Activated T-helper 1 cell treated with anti-CD3 and anti-CD28 coated beads, Interleukin-2, amount 50 U/mL, for 16 hours (primary cell): ENCODE data around the gene NCMAP.
"Not testable (repeated sequence)": the region's sequence is repeated elsewhere in the genome, so short reads cannot be mapped to it uniquely, and the experiment has no call there.

Experiments
- DNase-seq, 2 donors: peaks; one replicate each; pipeline ENCODE4 v3.0.0-alpha.2; 2020; ENCODE audit warnings: low read depth in 1 of 2, low spot score in 1 of 2

NCMAP gene

GRCh38 chr1:24555591-24556413, at the start of gene NCMAP:
NCMAP (plus strand) TSS chr1:24556087; CDS start chr1:24595431, 39,344 bp downstream.
- DNase-seq: peak; percentile 26 to 36

GRCh38 chr1:24506691-24507381, 49.1 kb upstream of the NCMAP start:
- no peak for DNase-seq

GRCh38 chr1:24507405-24507804, 48.5 kb upstream of the NCMAP start:
- DNase-seq: no peak

GRCh38 chr1:24508911-24509310, 47.0 kb upstream of the NCMAP start:
- no peak for DNase-seq

- DNase-seq: no peak
Measured at GRCh38 chr1:24513706-24514105, 42.2 kb upstream of the NCMAP start.

GRCh38 chr1:24514946-24515345, 40.9 kb upstream of the NCMAP start:
- no peak for DNase-seq

GRCh38 chr1:24515671-24516209, 40.1 kb upstream of the NCMAP start:
- DNase-seq: not testable (repeated sequence)

- no peak for DNase-seq
Measured at GRCh38 chr1:24516506-24516905, 39.4 kb upstream of the NCMAP start.

GRCh38 chr1:24517898-24518297, 38.0 kb upstream of the NCMAP start:
- no peak for DNase-seq

- not testable (repeated sequence) for DNase-seq
Measured at GRCh38 chr1:24520282-24520681, 35.6 kb upstream of the NCMAP start.

- DNase-seq: no peak
Measured at GRCh38 chr1:24525606-24526005, 30.3 kb upstream of the NCMAP start.

- DNase-seq: no peak
Measured at GRCh38 chr1:24526045-24526444, 29.8 kb upstream of the NCMAP start.

- no peak for DNase-seq
Measured at GRCh38 chr1:24526940-24527542, 28.8 kb upstream of the NCMAP start.

GRCh38 chr1:24528744-24529143, 27.1 kb upstream of the NCMAP start:
- DNase-seq: no peak

- not testable (repeated sequence) for DNase-seq
Measured at GRCh38 chr1:24529292-24529691, 26.6 kb upstream of the NCMAP start.

- DNase-seq: peak; percentile 41 to 59
Measured at GRCh38 chr1:24535021-24535424, 20.9 kb upstream of the NCMAP start.

GRCh38 chr1:24535778-24536177, 20.1 kb upstream of the NCMAP start:
- DNase-seq: no peak

- peak; percentile 24 to 56 for DNase-seq
Measured at GRCh38 chr1:24536391-24536840, 19.5 kb upstream of the NCMAP start.

- DNase-seq: no peak
Measured at GRCh38 chr1:24540051-24540905, 15.6 kb upstream of the NCMAP start.

- no peak for DNase-seq
Measured at GRCh38 chr1:24540906-24541710, 14.8 kb upstream of the NCMAP start.
